K562 (cell line): ENCODE measurements around the gene BCAS3. TPM values are rescaled to one million over a fixed set of nuclear protein-coding genes. Genes with fewer than 3 reads are reported as not detected.

Source experiments
- ATAC-seq: fragments of 200-7000 bp; cut with Tn5 transposase; 3 replicates; pipeline ENCODE4 v1.9.1; 2020; ENCODE audit warnings: moderate library complexity
- BruUV-seq: library from RNA; stranded (reverse); fragments of 400-500 nt; replicated peaks from 2 replicates; lab custom pipeline; 2021; lab: Mats Ljungman, UMichigan
- CTCF ChIA-PET: fragments of 300-600 bp; formaldehyde crosslinking; extraction: SDS; loops from one replicate; lab custom pipeline; 2021; ENCODE audit warnings: low intra/inter-chr PET ratio; lab: Yijun Ruan, JAX
- POLR2A ChIA-PET: fragments of 300-600, 350-650 bp; sonication (Branson Sonifier 250); formaldehyde crosslinking; extraction: SDS; loops from one replicate; lab custom pipeline; 2021; ENCODE audit warnings: antibody characterized with exemption, inconsistent platforms; lab: Yijun Ruan, JAX
- DNase-seq, 4 experiments: peaks; one replicate each; pipeline versions ENCODE4 v3.0.0 to v3.0.0-alpha.2; 2011 to 2018; ENCODE audit warnings: low spot score in 3 of 4, mixed read lengths in 3 of 4; ENCODE audit errors: extremely low read depth in 1 of 4
- FAIRE-seq: peaks from 2 replicates; lab custom pipeline; 2011; peaks lifted over from hg19 to GRCh38; lab: Jason Lieb, UNC
- H2AFZ ChIP-seq: 2 replicates; pipeline ENCODE4 v1.6.0; 2011; ENCODE audit warnings: low read depth, low read length, control low read depth, inconsistent platforms
- H3K27ac ChIP-seq: fragments of 200-600 bp; 3 replicates; pipeline ENCODE4 v1.8.0; 2011; ENCODE audit warnings: low read depth, mild to moderate bottlenecking, control low read depth, inconsistent platforms, low read length, moderate library complexity, mixed read lengths; ENCODE audit errors: extremely low read depth
- H3K27me3 ChIP-seq, 2 experiments: fragments of 300-600 bp in 1 of 2; 2 replicates in 1 of 2; 3 replicates in 1 of 2; pipeline versions ENCODE4 v1.6.0 to v1.8.0; 2011; ENCODE audit warnings: inconsistent platforms in 2 of 2, low read length in 2 of 2, mild to moderate bottlenecking in 1 of 2, mixed read lengths in 1 of 2, moderate library complexity in 1 of 2; ENCODE audit not compliant: control insufficient read depth in 2 of 2, insufficient read depth in 2 of 2
- H3K36me3 ChIP-seq: fragments of 300-600 bp; 3 replicates; pipeline ENCODE4 v1.8.0; 2011; ENCODE audit warnings: mild to moderate bottlenecking, low read length, inconsistent platforms; ENCODE audit not compliant: control insufficient read depth, insufficient read depth
- H3K4me1 ChIP-seq, 2 experiments: fragments of 200-600 bp in 1 of 2; replicated peaks in 1 of 2; 2 replicates in 1 of 2; 3 replicates in 1 of 2; pipeline versions ENCODE4 v1.5.1 to v1.8.0; 2011; ENCODE audit warnings: inconsistent platforms in 2 of 2, low read length in 2 of 2, mild to moderate bottlenecking in 1 of 2, mixed read lengths in 1 of 2, moderate library complexity in 1 of 2; ENCODE audit not compliant: control insufficient read depth in 2 of 2, insufficient read depth in 2 of 2
- H3K4me2 ChIP-seq: 2 replicates; pipeline ENCODE4 v1.6.1; 2011; ENCODE audit warnings: low read length, control low read depth, inconsistent platforms, mixed read lengths; ENCODE audit not compliant: insufficient read depth
- H3K4me3 ChIP-seq: fragments of 200-600 bp; sonication (generic), shearing (Covaris generic); 2 replicates; pipeline ENCODE4 v1.5.1; 2016; ENCODE audit warnings: control low read depth, inconsistent platforms
- H3K79me2 ChIP-seq: fragments of 200-600 bp; 3 replicates; pipeline ENCODE4 v1.8.0; 2011; ENCODE audit warnings: low read length, inconsistent platforms; ENCODE audit not compliant: control insufficient read depth, insufficient read depth
- H3K9ac ChIP-seq, 2 experiments: 2 replicates each; pipeline versions ENCODE4 v1.6.0 to v1.6.1; 2011; ENCODE audit warnings: low read depth in 2 of 2, low read length in 2 of 2, control low read depth in 1 of 2, inconsistent platforms in 1 of 2, mild to moderate bottlenecking in 1 of 2, mixed read lengths in 1 of 2; ENCODE audit not compliant: insufficient read depth in 1 of 2
- H3K9me1 ChIP-seq: one replicate; pipeline ENCODE4 v1.6.0; 2011; ENCODE audit warnings: inconsistent platforms, mild to moderate bottlenecking, low read length, moderate library complexity; ENCODE audit not compliant: control insufficient read depth, insufficient read depth
- H3K9me3 ChIP-seq: replicated peaks from 2 replicates; pipeline ENCODE4 v1.5.1; 2011; ENCODE audit warnings: low read depth, low read length, inconsistent platforms; ENCODE audit not compliant: control insufficient read depth, insufficient read depth
- H4K20me1 ChIP-seq: replicated peaks from 2 replicates; pipeline ENCODE4 v1.6.1; 2011; ENCODE audit warnings: low read length, inconsistent platforms, mixed read lengths; ENCODE audit not compliant: control insufficient read depth, insufficient read depth
- HES1 ChIP-seq: fragments of 450-650 bp; IDR thresholded peaks from 2 replicates; pipeline ENCODE4 v1.6.1; 2016; ENCODE audit warnings: low read depth, mild to moderate bottlenecking, moderate library complexity
- HMGN3 ChIP-seq: IDR thresholded peaks from 2 replicates; pipeline ENCODE4 v1.6.1; 2011; ENCODE audit warnings: borderline replicate concordance, low read depth, mild to moderate bottlenecking, mixed read lengths, low read length; ENCODE audit not compliant: insufficient read length; ENCODE audit errors: extremely low read depth
- KAT7 ChIP-seq: sonication (generic); formaldehyde crosslinking; IDR thresholded peaks from 2 replicates; pipeline ENCODE4 v1.8.0; 2022; ENCODE audit warnings: missing genetic modification reagents, mild to moderate bottlenecking, borderline replicate concordance
- RBFOX2 ChIP-seq: fragments of 200-400 bp; formaldehyde crosslinking; IDR thresholded peaks from 2 replicates; pipeline ENCODE4 v1.6.1; 2017; ENCODE audit warnings: low read depth, mild to moderate bottlenecking, low read length, moderate library complexity
- RBM25 ChIP-seq: fragments of 200-400 bp; formaldehyde crosslinking; IDR thresholded peaks from 2 replicates; pipeline ENCODE4 v1.6.1; 2018; ENCODE audit warnings: low read length, low read depth, moderate library complexity; ENCODE audit not compliant: severe bottlenecking
- ZBTB5 ChIP-seq: fragments of 450-650 bp; IDR thresholded peaks from 2 replicates; pipeline ENCODE4 v1.6.1; 2017; ENCODE audit warnings: antibody characterized with exemption
- WGBS: fragments of 100-300 bp; shearing (Covaris generic); methylation state at CpG from one replicate; pipeline ENCODE4 v1.1.6; 2016; ENCODE audit warnings: low coverage, mixed read lengths; ENCODE audit not compliant: insufficient coverage; ENCODE audit errors: missing lambda C conversion rate; 5-methylcytosine and 5-hydroxymethylcytosine counted together
- in situ Hi-C: fragments of 300-500 bp; cut with MboI; formaldehyde crosslinking; loops from 4 replicates; pipeline ENCODE4 v1.15.0; 2018; ENCODE audit warnings: inconsistent platforms, mixed read lengths
- intact Hi-C: fragments of 100-400 bp; cut with micrococcal nuclease; formaldehyde crosslinking; loops from 2 replicates; pipeline ENCODE4 v1.14.2; 2022
- polyA plus RNA-seq, 8 experiments: library from polyadenylated mRNA; depleted of rRNA in 4 of 8; stranded (reverse) in 5 of 8; unstranded in 3 of 8; fragments of >200 nt; fragmentation: Nextera tagmentation in 2 of 8; fragmentation: Illumina TruSeq in 1 of 8; extraction: Ambion mirVana in 2 of 8; extraction: Trizol in 1 of 8; gene quantifications; 2 replicates each; pipeline versions ENCODE4 v1.2.1 to v1.2.3, GENCODE V29; 2011 to 2014; ENCODE audit warnings: inconsistent platforms in 1 of 8, missing spikeins in 1 of 8
- total RNA-seq, 7 experiments: library from RNA; depleted of rRNA in 6 of 7; stranded (reverse); fragments of >200 nt in 6 of 7; fragmentation: Illumina TruSeq in 2 of 7; extraction: Trizol in 2 of 7; gene quantifications; 2 replicates each; pipeline versions ENCODE4 v1.2.1 to v1.2.3, GENCODE V29; 2011 to 2021; ENCODE audit warnings: low replicate concordance in 1 of 7
- TF ChIP-seq, protein P1 (sequence below): fragments of 450-650 bp; IDR thresholded peaks from 2 replicates; pipeline ENCODE4 v1.6.1; 2017; ENCODE audit warnings: antibody characterized with exemption, mild to moderate bottlenecking

The BCAS3 gene
- total and polyA plus RNA-seq, 9 of the 15 experiments (the other 6 are each of a cell fraction or from before 2014, with no cell fraction given), result 1.9 to 5.5 (median 3.5) TPM

- TF ChIP-seq HMGN3, result no peak
These were observed 471.6 kb downstream of the BCAS3 start (continued) for GRCh38 chr17:61149106-61149825.

- Histone ChIP-seq H3K9me3 (no peaks in the 10 kb centered on the region), H3K9ac (no peak overlapping the region), H3K36me3 (no peaks in the 10 kb centered on the region), H3K4me2 (no peak overlapping the region), H3K9me1 (no peaks in the 10 kb centered on the region), H3K4me3 (no peak overlapping the region), H3K79me2 (no peaks in the 10 kb centered on the region), H3K27me3 (peaks cover 0 to 4% of the 10 kb centered on the region in 2 experiments; a peak in 2 of 5 replicates), H2AFZ (no peak overlapping the region), H3K4me1 (peaks cover 0 to 5% of the 10 kb centered on the region in 2 experiments; a peak in 3 of 5 replicates), H4K20me1 (no peaks in the 10 kb centered on the region; the same call in 1 of the 2 replicates), H3K27ac (no peak overlapping the region)
- WGBS, result 9% methylated on average over 2 of the region's 2 CpGs
- intact Hi-C loops, result no loop called here
- ATAC-seq (no peak), DNase-seq (no peak), FAIRE-seq (no peak)
- BruUV-seq, result no TSS peak
- in situ Hi-C loops, result no loop called here
- ChIA-PET CTCF (interaction anchor here (0.6 kb wide), 1 partner anchor 125 kb away, joined by 3 read pairs; no protein-coding TSS in a partner anchor), POLR2A (interaction anchor here (0.8 kb wide), 1 partner anchor 15 kb away, joined by 3 read pairs; no protein-coding TSS in a partner anchor)
- TF ChIP-seq ZBTB5 (no peak), RBM25 (no peak), RBFOX2 (no peak), KAT7 (CRISPR knock-in tag) (no peak), HES1 (no peak)
- TF ChIP-seq, protein P1, sequence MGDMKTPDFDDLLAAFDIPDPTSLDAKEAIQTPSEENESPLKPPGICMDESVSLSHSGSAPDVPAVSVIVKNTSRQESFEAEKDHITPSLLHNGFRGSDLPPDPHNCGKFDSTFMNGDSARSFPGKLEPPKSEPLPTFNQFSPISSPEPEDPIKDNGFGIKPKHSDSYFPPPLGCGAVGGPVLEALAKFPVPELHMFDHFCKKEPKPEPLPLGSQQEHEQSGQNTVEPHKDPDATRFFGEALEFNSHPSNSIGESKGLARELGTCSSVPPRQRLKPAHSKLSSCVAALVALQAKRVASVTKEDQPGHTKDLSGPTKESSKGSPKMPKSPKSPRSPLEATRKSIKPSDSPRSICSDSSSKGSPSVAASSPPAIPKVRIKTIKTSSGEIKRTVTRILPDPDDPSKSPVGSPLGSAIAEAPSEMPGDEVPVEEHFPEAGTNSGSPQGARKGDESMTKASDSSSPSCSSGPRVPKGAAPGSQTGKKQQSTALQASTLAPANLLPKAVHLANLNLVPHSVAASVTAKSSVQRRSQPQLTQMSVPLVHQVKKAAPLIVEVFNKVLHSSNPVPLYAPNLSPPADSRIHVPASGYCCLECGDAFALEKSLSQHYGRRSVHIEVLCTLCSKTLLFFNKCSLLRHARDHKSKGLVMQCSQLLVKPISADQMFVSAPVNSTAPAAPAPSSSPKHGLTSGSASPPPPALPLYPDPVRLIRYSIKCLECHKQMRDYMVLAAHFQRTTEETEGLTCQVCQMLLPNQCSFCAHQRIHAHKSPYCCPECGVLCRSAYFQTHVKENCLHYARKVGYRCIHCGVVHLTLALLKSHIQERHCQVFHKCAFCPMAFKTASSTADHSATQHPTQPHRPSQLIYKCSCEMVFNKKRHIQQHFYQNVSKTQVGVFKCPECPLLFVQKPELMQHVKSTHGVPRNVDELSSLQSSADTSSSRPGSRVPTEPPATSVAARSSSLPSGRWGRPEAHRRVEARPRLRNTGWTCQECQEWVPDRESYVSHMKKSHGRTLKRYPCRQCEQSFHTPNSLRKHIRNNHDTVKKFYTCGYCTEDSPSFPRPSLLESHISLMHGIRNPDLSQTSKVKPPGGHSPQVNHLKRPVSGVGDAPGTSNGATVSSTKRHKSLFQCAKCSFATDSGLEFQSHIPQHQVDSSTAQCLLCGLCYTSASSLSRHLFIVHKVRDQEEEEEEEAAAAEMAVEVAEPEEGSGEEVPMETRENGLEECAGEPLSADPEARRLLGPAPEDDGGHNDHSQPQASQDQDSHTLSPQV, result no peak
These were observed 472.3 kb downstream of the BCAS3 start for GRCh38 chr17:61149862-61150362.
